Activated T-cell treated with anti-CD3 and anti-CD28 coated beads, Interleukin-2, amount 50 U/mL, for 72 hours (primary cell): ENCODE results near the gene ASCC3. TPM values are rescaled to one million over a fixed set of nuclear protein-coding genes. Genes with fewer than 3 reads are reported as not detected.
"Not testable (repeated sequence)": the region's sequence is repeated elsewhere in the genome, so short reads cannot be mapped to it uniquely, and the experiment has no call there.

ENCODE experiments used
- ATAC-seq, 2 donors: fragments of 150-1000 bp; cut with Tn5 transposase; replicated peaks in 1 of 2; 2 replicates each; pipeline ENCODE4 v1.10.0; 2021; ENCODE audit warnings: moderate library complexity in 2 of 2, mild to moderate bottlenecking in 1 of 2
- DNase-seq, 2 donors: peaks; one replicate each; pipeline ENCODE4 v3.0.0; 2021 to 2022; ENCODE audit warnings: mixed read lengths in 1 of 2
- H3K27ac Mint-ChIP-seq: one replicate; pipeline ENCODE4 v1.8.0; 2022; ENCODE audit warnings: mild to moderate bottlenecking, moderate library complexity, mixed read lengths
- H3K27me3 Mint-ChIP-seq: one replicate; pipeline ENCODE4 v1.8.0; 2022; ENCODE audit warnings: low read depth, mixed read lengths
- H3K36me3 Mint-ChIP-seq, 2 donors: one replicate each; pipeline ENCODE4 v1.8.0; 2022; ENCODE audit warnings: mixed read lengths in 2 of 2, mild to moderate bottlenecking in 1 of 2; ENCODE audit not compliant: insufficient read depth in 2 of 2
- H3K4me1 Mint-ChIP-seq: one replicate; pipeline ENCODE4 v1.8.0; 2022; ENCODE audit warnings: low read depth, mixed read lengths
- H3K4me3 Mint-ChIP-seq, 2 donors: one replicate each; pipeline ENCODE4 v1.8.0; 2022; ENCODE audit warnings: mild to moderate bottlenecking in 2 of 2, mixed read lengths in 2 of 2, moderate library complexity in 2 of 2
- H3K9me3 Mint-ChIP-seq, 2 donors: one replicate each; pipeline ENCODE4 v1.8.0; 2022; ENCODE audit warnings: mixed read lengths in 2 of 2
- total RNA-seq, 2 donors: library from RNA; stranded (reverse); gene quantifications; one replicate each; pipeline ENCODE4 v1.2.3, GENCODE V29; 2022

The ASCC3 gene
- total RNA-seq, 2 donors from 2014 or later, result 54.9 to 66.3 TPM

GRCh38 chr6:100899202-100899601 lies 18.1 kb upstream of the ASCC3 start:
- Mint-ChIP-seq H3K4me3 (no peak overlapping the region), H3K27me3 (no peaks in the 10 kb centered on the region), H3K36me3 (no peaks in the 10 kb centered on the region), H3K27ac (no peak overlapping the region), H3K9me3 (no peaks in the 10 kb centered on the region), H3K4me1 (no peaks in the 10 kb centered on the region)
- DNase-seq (no peak), ATAC-seq (no peak)

DNA sequence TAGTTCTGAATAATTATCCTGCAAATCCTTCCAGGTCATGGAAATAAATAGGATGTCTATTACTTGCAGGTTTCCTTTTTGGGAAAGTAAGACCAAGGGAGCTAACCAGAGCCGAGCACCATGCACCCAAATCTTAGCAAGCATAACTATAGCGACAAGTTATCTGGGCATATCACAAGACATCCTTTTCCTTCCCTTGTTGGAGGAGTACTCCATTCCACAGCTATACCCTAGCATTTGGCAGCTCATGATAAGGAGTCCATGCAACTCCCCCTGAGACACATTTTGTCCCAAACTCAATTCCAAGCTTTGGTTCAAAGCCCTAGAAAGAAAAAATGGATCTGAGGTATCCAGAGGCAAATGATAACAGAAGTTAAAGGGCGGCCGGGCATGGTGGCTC lies 16.5 kb upstream of the ASCC3 start:
- Mint-ChIP-seq H3K27me3 (no peaks in the 10 kb centered on the region), H3K4me1 (no peaks in the 10 kb centered on the region), H3K4me3 (no peak overlapping the region), H3K27ac (no peak overlapping the region), H3K36me3 (no peaks in the 10 kb centered on the region), H3K9me3 (no peaks in the 10 kb centered on the region)
- DNase-seq, result no peak
- ATAC-seq, result no peak

DNA sequence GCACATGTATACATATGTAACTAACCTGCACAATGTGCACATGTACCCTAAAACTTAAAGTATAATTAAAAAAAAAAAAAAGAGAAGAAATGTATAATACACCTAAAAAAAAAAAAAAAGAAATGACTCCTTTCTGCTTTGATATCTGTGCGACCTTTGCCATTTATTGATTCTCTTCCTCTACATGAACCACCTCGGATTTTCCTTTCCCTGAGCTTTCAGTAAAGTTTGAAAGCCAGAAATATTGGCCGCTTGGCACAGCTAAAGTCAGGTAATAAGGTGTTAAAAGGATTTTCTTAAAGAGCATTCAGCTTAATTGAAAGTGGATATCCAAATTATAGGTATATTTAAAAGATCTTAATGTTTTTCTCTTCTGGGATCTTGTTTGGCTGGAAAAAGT lies 12.6 kb upstream of the ASCC3 start:
- no peak overlapping the region for H3K27ac Mint-ChIP-seq
- no peak overlapping the region for H3K4me3 Mint-ChIP-seq
- no peaks in the 10 kb centered on the region for H3K4me1 Mint-ChIP-seq
- no peaks in the 10 kb centered on the region for H3K27me3 Mint-ChIP-seq
- H3K9me3 Mint-ChIP-seq, result no peaks in the 10 kb centered on the region
- ATAC-seq (no peak), DNase-seq (no peak)
- no peaks in the 10 kb centered on the region for H3K36me3 Mint-ChIP-seq

DNA sequence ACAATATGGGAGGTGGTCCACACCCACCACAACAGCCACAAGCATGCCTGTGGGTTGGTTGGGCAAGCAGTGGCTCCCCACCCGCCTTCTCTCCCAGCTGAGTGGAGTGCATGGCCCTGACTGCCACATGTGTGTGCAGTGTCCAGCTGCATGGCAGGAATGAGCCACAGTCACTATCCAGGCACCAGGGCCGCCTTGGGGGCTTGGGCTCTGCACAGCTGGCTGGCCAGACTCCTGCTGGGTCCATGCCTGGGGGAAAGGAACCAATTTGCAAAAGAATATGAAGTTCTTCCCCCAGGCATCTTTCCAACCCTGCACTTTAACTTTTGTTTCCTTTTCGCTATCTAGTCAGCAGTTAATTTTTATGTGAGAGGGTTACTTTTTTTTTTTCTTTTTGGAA lies 11.6 kb upstream of the ASCC3 start:
- no peaks in the 10 kb centered on the region for H3K27me3 Mint-ChIP-seq
- no peak overlapping the region for H3K4me3 Mint-ChIP-seq
- ATAC-seq (no peak), DNase-seq (no peak)
- H3K9me3 Mint-ChIP-seq, result no peaks in the 10 kb centered on the region
- no peak overlapping the region for H3K27ac Mint-ChIP-seq
- no peaks in the 10 kb centered on the region for H3K36me3 Mint-ChIP-seq
- no peaks in the 10 kb centered on the region for H3K4me1 Mint-ChIP-seq

DNA sequence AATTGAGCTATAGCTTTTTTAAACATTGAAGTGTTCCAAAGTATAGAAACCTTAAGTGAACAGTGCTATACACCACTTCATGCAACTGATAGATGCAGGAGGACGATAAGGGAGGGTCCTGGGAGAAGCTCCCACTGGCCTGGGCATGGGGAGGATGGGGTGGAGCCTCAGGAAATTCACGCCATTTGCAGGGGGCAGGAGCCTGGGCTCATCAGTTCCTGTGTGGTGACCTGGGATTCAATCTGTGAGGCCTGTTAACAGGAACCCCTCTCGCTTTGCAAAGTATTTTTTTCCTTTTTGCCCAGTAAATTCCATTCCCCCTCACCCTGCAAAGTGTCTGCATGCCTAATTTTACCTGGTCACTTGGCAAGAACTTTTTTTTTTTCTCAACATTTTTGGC lies 11.0 kb upstream of the ASCC3 start:
- ATAC-seq, result no peak
- Mint-ChIP-seq H3K27me3 (no peaks in the 10 kb centered on the region), H3K4me1 (no peaks in the 10 kb centered on the region), H3K27ac (no peak overlapping the region), H3K36me3 (no peaks in the 10 kb centered on the region), H3K9me3 (no peaks in the 10 kb centered on the region), H3K4me3 (no peak overlapping the region)
- no peak for DNase-seq

GRCh38 chr6:100891079-100891478 lies 9.9 kb upstream of the ASCC3 start:
- H3K9me3 Mint-ChIP-seq, result no peaks in the 10 kb centered on the region
- no peak for ATAC-seq
- H3K27ac Mint-ChIP-seq, result no peak overlapping the region
- H3K27me3 Mint-ChIP-seq, result no peaks in the 10 kb centered on the region
- DNase-seq, result no peak
- H3K4me3 Mint-ChIP-seq, result no peak overlapping the region
- H3K4me1 Mint-ChIP-seq, result no peaks in the 10 kb centered on the region
- H3K36me3 Mint-ChIP-seq, result no peaks in the 10 kb centered on the region

- H3K4me1 Mint-ChIP-seq, H3K9me3 Mint-ChIP-seq, DNase-seq, H3K4me3 Mint-ChIP-seq, H3K36me3 Mint-ChIP-seq, ATAC-seq, H3K27me3 Mint-ChIP-seq, H3K27ac Mint-ChIP-seq: not testable (repeated sequence)
Measured at GRCh38 chr6:100890646-100891045, 9.5 kb upstream of the ASCC3 start.

DNA sequence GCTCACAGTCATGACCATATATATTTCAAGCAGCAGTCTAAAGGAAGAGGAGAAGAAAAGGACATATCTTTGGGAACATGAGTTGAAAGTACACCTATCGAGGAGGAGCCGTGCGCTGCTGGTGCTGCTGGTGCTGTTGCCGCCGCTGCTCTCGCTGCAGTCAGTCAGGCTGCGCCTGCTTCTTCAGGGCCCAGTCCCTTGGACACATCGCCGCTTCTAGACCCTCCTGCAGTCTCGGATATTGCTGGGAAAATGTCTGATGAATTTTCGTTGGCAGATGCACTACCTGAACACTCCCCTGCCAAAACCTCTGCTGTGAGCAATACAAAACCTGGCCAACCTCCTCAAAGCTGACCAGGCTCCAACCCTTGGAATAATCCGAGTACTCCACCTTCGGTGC lies 8.2 kb upstream of the ASCC3 start:
- no peak overlapping the region for H3K4me3 Mint-ChIP-seq
- H3K4me1 Mint-ChIP-seq, result no peaks in the 10 kb centered on the region
- H3K27me3 Mint-ChIP-seq, result no peaks in the 10 kb centered on the region

GRCh38 chr6:100886076-100886475 lies 4.9 kb upstream of the ASCC3 start:
- DNase-seq, result no peak
- H3K36me3 Mint-ChIP-seq, result peaks cover under 1 to 2% of the 10 kb centered on the region in 2 donors
- ATAC-seq, result no peak

More for the DNA sequence above, 8.2 kb upstream of the ASCC3 start:
- DNase-seq (no peak), ATAC-seq (no peak)
- no peaks in the 10 kb centered on the region for H3K36me3 Mint-ChIP-seq
- no peaks in the 10 kb centered on the region for H3K9me3 Mint-ChIP-seq
- no peak overlapping the region for H3K27ac Mint-ChIP-seq

GRCh38 chr6:100883347-100883746 lies 2.2 kb upstream of the ASCC3 start:
- DNase-seq, result no peak
- Mint-ChIP-seq H3K4me1 (peaks cover 31% of the 10 kb centered on the region), H3K36me3 (peaks cover 2 to 3% of the 10 kb centered on the region in 2 donors), H3K27me3 (peaks cover 10% of the 10 kb centered on the region), H3K9me3 (no peaks in the 10 kb centered on the region), H3K4me3 (no peak overlapping the region), H3K27ac (no peak overlapping the region)
- ATAC-seq, result no peak

More at GRCh38 chr6:100886076-100886475, 4.9 kb upstream of the ASCC3 start:
- peaks cover 10% of the 10 kb centered on the region for H3K27me3 Mint-ChIP-seq
- peaks cover 13% of the 10 kb centered on the region for H3K4me1 Mint-ChIP-seq
- H3K9me3 Mint-ChIP-seq, result no peaks in the 10 kb centered on the region
- no peak overlapping the region for H3K27ac Mint-ChIP-seq
- no peak overlapping the region for H3K4me3 Mint-ChIP-seq

- ATAC-seq, result no peak
Measured at GRCh38 chr6:100881707-100882040, 545 bp upstream of the ASCC3 start.

GRCh38 chr6:100880149-100880852 lies 828 bp downstream of the ASCC3 start:
- peaks cover 3 to 6% of the 10 kb centered on the region in 2 donors for H3K36me3 Mint-ChIP-seq
- peaks cover 58% of the 10 kb centered on the region for H3K4me1 Mint-ChIP-seq
- ATAC-seq, result no peak
- no peak for DNase-seq
- H3K9me3 Mint-ChIP-seq, result no peaks in the 10 kb centered on the region
- peaks cover 10% of the 10 kb centered on the region for H3K27me3 Mint-ChIP-seq
- peak overlapping the region; percentile 99 for H3K27ac Mint-ChIP-seq
- peak overlapping the region; percentile 96 to 100 for H3K4me3 Mint-ChIP-seq

More at GRCh38 chr6:100881707-100882040, 545 bp upstream of the ASCC3 start:
- peak in 1 of 2 donors; percentile 3 for DNase-seq
- H3K36me3 Mint-ChIP-seq, result peaks cover 2 to 3% of the 10 kb centered on the region in 2 donors
- peaks cover 45% of the 10 kb centered on the region for H3K4me1 Mint-ChIP-seq
- peaks cover 10% of the 10 kb centered on the region for H3K27me3 Mint-ChIP-seq
- peak overlapping the region; percentile 96 to 100 for H3K4me3 Mint-ChIP-seq
- no peaks in the 10 kb centered on the region for H3K9me3 Mint-ChIP-seq
- peak overlapping the region; percentile 64 for H3K27ac Mint-ChIP-seq

DNA sequence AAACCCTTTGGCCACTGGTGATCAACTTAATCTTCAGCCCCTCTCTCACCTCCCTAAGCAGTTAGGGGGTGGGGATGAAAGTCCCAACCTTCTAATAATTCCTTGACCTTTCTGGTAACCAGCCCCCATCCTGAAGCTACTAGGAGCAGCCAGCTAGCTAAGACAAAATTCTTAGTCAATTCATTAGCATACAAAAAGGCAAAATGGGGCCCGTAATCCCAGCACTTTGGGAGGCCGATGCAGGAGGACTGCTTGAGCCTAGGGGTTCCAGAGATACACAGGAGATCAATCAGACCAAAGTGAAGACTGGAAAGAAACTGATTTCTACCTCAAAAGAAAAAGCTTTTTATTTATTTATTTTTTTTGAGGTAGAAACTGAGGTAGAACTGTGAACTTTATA lies 1.8 kb downstream of the ASCC3 start:
- peaks cover 68% of the 10 kb centered on the region for H3K4me1 Mint-ChIP-seq
- peaks cover 6% of the 10 kb centered on the region in 2 donors for H3K36me3 Mint-ChIP-seq
- H3K4me3 Mint-ChIP-seq, result peak overlapping the region; percentile 67 to 100
- peaks cover 10% of the 10 kb centered on the region for H3K27me3 Mint-ChIP-seq
- DNase-seq (no peak), ATAC-seq (no peak)
- no peak overlapping the region for H3K27ac Mint-ChIP-seq
- H3K9me3 Mint-ChIP-seq, result no peaks in the 10 kb centered on the region

GRCh38 chr6:100877851-100878250 lies 3.3 kb downstream of the ASCC3 start:
- no peaks in the 10 kb centered on the region for H3K9me3 Mint-ChIP-seq
- peaks cover 10% of the 10 kb centered on the region for H3K27me3 Mint-ChIP-seq
- no peak overlapping the region for H3K27ac Mint-ChIP-seq
- H3K4me1 Mint-ChIP-seq, result peaks cover 68% of the 10 kb centered on the region
- ATAC-seq (no peak), DNase-seq (no peak)
- peak overlapping the region in 1 of 2 donors; percentile 24 for H3K4me3 Mint-ChIP-seq
- peaks cover 6 to 12% of the 10 kb centered on the region in 2 donors for H3K36me3 Mint-ChIP-seq
